CD4-positive, alpha-beta T cell treated with Interleukin-21 for 1 hour (primary cell): ENCODE measurements around the gene MYO15B.
"Not testable (repeated sequence)": the region's sequence is repeated elsewhere in the genome, so short reads cannot be mapped to it uniquely, and the experiment has no call there.

Source experiments
- DNase-seq: peaks from one replicate; pipeline ENCODE4 v3.0.0-alpha.2; 2020

The MYO15B gene

DNA sequence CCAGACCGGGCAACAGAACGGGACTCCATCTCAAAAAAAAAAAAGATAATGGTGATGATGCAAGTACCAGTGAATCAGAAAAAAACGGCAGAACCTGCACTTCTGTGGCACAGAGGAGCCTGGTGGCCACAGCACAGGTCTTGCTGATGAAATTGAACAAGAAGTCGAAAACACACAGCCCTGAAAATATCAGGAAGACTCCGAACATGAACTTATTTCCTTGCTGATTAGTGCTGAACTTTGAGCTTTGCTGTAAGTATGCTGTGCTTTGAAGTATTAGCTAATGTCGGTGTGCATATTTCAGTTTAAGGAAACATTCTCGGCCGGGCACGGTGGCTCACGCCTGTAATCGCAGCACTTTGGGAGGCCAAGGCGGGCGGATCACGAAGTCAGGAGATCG lies 10.9 kb upstream of the MYO15B start:
- no peak for DNase-seq

DNA sequence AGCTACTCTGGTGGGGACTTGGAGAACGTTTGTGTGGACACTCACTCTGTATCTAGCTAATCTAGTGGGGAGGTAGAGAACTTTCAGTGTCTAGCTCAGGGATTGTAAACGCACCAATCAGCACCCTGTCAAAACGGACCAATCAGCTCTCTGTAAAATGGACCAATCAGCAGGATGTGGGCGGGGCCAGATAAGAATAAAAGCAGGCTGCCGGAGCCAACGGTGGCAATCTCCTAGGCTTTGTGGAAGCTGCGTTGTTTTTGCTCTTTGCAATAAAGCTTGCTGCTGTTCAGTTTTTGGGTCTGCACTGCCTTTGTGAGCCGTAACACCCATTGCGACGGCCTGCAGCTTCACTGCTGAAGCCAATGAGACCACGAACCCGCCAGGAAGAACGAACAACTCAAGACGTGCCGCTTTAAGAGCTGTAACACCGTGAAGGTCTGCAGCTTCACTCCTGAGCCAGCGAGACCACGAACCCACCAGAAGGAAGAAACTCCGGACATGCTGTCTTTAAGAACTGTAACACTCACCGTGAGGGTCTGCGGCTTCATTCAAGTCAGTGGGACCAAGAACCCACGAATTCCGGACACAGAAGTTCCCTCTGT lies 6.4 kb upstream of the MYO15B start:
- peak; percentile 67 for DNase-seq

DNA sequence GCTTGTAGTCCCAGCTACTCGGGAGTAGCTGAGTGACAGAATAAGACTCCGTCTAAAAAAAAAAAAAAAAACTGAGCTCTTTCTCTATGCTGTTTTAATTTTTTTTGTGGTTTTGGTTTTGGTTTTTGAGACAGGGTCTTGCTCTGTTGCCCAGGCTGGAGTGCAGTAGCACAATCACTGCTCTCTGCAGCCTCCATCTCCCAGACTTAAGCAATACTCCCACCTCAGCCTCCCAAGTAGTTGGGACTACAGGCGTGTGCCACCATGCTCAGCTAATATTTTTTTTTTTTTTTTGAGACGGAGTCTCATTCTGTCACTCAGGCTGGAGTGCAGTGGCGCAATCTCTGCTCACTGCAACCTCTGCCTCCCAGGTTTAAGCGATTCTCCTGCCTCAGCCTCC lies 4.4 kb upstream of the MYO15B start:
- DNase-seq: not testable (repeated sequence)

DNA sequence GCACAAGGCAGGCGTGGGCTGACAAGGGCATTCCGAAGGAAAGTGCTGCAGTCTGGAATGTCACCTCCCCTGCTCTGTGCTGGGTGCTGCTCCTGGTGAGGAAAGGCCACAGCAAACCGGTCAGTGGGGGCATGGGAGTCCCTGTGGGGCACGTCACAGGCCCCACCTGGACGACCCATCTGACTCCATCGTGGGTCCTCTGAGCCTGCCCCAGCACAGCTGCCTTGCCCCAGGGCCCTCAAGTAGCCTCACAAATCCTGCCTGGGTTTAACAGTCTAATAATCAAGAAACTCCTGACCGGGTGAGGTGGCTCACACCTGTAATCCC lies 2.8 kb upstream of the MYO15B start:
- DNase-seq: no peak

DNA sequence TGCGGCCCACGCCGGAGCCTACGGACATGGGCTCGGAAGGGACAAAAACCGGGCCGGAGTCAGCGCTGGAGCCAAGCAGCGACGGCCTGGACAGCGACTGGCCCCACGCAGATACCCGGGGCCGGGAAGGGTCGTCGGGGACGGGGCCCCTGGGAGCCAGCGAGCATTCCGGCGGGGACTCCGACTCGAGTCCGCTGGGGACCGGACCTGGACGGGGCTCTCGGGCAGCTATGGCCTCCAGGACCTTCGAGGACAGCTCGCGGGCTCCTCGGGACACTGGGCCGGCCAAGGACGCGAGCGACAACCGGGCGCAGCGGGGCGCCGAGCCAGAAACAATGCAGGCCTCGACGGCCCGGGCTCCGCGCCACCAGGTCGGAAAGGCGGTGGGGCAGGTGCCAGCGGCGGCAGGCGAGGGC lies 1.0 kb downstream of the MYO15B start:
- no peak for DNase-seq

DNA sequence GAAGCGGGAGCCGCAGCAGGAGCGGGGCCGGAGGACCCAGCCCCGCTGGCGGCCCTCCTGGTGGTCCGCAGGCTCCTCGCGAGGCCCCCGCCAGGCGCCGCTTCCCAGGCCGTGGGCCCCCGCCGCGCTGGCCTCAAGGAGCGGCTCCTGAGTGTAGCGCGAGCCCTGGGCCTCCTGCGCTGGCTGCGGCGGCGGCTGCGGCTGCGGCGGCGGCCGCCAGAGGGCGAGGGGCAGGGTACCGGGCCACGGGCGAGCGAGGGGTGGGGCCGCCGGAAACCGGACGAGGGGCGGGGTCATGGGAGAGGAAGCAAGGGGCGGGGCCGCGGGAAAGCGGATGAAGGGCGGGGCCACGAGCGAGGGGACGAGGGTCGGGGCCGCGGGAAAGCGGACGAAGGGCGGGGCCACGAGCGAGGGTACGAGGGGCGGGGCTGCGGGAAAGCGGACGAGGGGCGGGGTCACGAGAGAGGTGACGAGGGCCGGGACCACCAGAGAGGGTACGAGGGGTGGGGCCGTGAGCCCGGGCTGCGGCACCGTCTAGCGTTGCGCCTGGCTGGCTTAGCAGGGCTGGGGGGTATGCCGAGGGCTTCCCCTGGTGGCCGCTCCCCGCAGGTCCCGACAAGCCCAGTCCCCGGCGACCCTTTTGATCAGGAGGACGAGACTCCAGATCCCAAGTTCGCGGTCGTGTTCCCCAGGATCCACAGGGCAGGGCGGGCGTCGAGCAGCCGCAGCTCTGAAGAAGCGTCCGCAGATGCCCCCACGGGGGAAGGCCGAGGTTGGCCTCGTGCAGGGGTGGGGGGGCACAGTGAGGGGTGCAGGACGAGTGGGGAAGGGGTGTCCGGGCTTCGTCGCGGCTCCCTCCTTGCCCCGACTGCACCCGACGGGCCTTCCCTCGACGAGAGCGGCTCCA lies 1.7 kb downstream of the MYO15B start:
- DNase-seq: peak; percentile 96

DNA sequence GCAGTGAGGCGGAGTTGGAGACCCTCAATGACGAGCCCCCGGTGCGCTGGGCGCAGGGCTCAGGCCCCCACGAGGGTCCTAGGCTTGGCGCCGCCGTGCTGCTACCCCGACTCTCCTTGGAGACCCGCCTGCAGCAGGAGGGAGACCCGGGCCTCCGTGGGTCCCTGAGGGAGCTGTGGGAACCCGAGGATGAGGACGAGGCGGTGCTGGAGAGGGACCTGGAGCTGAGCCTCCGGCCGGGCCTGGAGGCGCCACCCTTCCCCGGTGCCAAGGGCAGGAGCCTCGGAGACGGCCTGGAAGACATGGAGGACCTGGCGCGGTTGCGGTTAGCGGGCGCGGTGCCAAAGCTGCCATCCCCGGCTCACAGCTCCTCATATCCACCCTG lies 2.3 kb downstream of the MYO15B start:
- no peak for DNase-seq

DNA sequence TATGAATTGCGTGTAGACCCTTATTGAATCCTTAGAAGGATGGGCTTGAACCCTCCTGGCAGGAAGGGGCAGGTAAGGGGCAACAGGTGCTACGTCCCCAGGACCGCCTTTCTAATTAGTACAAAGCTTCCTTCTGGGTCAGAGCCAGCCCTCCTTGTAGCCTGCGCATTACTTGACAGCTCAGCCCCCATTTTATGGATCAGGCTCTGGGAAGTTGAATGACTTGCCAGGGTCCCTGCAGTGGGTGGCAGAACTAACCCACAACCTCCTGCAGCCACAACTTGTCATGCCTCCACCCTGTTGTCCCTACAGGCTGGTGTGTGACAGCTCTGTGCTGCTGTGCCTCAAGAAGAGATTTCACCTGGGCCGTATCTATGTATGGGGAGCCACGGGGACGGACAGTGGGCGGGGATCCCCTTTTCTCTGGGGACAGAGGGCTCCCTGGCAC lies 2.7 kb downstream of the MYO15B start:
- no peak for DNase-seq

DNA sequence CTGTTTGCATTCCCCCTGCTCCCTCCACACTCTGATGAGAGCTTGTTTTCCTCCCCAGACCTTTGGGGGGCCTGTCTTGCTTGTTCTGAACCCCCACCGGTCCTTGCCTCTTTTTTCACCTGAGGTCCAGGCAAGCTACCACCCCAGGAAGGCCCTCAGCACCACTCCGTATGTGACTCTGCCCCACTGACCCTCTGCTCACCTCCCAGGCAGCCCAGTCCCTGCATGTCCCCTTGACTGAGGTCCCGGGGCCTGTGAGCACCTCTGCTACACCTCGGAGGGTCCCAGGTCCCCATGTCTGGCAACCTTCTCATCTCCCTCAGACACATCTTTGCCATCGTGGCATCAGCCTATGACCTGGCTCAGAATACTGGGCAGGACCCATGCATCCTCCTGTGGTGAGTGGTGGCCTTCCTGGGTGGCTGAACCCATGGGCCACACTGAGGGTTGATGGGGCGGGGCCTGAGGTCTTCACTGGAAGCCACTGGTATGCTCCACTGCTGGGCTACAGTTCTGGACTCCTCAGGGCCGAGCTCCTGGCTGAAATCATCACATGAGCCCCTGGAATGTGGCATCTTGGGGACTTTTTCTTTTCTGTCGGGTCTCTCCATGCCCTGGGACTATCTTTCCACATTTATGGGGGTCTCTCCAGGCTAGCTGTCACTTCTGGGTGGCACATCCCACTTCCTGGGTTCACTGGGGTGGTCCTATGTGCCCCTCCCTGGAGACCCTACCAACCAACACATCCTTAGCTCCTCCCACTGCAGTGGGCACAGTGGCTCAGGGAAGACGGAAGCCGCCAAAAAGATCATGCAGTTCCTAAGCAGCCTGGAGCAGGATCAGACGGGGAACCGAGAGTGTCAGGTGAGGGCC lies 3.5 kb downstream of the MYO15B start:
- DNase-seq: no peak

DNA sequence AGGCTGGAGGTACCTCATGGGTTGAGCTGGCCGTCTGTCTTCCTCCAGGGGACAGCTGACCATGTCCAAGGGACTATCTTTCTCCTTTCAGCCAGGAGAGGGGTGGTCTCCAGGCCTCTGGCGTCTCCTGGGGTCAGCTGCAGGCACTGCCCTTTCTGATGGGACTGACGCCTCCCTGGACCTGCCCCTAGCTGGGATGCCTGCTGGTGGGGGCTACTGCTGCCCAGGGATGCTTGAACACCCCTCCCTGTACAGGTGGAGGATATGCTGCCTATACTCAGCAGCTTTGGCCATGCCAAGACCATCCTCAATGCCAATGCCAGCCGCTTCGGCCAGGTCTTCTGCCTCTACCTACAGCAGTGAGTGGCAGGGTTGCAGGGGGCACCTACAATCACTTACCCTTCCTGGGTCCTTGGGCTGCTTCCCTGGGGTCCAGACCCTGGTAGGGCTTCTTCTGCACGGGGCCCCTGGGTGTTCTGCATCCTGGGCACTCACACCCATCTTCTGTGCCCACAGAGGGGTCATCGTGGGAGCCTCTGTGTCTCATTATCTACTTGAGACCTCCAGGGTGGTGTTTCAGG lies 4.2 kb downstream of the MYO15B start:
- no peak for DNase-seq

DNA sequence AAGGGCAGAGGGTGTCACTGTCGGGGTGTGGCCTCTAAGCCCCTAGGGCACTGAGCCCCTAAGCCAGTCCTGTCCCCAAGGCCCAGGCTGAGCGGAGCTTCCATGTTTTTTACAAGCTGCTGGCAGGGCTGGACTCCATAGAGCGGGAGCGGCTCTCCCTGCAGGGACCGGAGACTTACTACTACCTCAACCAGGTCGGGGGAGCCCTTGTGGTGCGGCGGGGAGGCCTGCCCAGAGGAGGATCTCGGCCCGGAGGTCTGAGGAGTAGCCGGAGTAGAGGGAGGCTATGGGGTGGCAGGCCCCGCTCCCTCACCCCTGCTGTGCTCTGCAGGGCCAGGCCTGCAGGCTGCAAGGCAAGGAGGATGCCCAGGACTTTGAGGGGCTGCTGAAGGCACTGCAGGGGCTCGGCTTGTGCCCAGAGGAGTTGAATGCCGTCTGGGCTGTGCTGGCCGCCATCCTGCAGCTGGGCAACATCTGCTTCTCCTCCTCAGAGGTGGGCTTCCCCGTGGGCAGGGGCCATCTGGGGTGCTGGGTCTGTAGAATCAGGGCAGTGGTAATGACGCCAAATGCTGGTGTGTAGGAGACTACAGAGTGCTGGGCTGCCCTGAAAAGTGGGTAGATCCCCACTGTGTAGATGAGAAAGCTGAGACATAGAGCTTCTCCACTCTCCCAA lies 4.9 kb downstream of the MYO15B start:
- DNase-seq: no peak

DNA sequence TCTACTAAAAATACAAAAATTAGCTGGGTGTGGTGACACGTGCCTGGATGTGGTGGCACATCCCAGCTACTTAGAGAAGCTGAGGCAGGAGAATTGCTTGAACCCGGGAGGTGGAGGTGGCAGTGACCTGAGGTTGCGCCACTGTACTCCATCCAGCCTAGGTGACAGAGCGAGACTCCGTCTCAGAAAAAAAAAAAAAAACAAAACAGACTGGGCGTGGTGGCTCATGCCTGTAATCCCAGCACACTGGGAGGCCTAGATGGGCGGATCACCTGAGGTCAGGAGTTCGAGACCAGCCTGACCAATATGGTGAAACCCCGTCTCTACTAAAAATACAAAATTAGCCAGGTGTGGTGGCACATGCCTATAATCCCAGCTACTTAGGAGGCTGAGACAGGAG lies 5.8 kb downstream of the MYO15B start:
- not testable (repeated sequence) for DNase-seq

DNA sequence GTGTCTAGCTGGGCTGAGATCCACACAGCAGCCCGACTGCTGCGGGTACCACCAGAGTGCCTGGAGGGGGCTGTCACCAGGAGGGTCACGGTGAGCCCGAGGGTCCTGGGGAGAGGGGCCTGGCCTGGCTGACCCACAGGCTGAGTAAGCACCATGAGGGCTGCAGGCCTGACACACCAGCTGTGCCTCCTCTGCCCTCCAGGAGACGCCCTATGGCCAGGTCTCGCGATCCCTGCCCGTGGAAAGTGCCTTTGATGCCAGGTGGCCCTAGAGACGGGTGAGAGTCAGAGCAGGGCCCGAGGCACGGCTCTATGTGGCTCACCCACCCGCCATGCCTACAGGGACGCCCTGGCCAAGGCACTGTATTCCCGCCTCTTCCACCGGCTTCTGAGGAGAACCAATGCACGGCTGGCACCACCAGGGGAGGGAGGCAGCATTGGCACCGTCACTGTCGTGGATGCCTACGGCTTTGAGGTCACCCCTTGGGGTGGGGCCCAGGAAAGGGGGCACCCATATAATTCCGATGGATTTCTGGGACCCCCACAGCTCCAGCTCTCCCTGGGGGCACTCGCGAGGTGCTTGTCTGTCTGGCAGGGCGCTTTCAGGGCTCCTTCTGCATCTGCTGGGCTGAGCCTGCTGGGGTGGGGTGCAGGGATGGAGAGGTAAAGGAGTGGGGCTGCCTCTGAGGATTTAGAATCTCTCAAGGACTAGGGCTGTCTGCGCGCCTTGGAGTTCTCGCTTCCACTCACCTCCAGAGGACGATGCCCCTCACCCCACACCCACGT lies 7.1 kb downstream of the MYO15B start:
- no peak for DNase-seq

DNA sequence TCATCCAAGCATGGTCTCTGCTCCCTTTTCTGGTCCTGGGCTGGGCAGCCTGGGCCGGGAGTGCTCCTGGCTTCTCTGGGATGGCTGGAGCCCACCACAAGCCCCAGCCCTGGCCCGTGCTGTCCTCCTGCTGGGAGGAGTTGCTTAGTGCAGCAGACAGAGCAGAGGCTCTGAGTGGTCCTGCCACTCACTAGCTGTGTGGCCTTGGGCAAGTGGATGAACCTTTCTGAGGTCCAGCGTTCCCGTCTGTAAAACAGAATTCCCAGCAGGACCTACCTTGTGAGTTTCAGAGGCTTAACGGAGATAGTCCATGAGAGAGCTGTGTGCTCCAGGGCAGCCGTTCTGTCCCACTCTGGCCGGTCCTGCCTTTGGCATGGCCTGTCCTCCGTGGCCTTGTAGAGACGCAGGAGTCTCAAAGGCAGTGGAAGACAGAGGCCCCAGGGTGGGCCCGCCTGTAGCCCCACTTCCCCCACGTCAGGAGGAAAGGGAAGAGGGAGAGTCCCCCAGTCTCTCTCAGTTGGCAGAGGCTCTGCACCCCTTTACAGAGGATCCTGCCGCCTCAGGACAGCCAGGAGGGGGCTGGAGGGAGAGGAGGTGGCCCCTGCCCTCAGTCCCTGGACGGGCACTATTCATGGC lies 7.8 kb downstream of the MYO15B start:
- no peak for DNase-seq

DNA sequence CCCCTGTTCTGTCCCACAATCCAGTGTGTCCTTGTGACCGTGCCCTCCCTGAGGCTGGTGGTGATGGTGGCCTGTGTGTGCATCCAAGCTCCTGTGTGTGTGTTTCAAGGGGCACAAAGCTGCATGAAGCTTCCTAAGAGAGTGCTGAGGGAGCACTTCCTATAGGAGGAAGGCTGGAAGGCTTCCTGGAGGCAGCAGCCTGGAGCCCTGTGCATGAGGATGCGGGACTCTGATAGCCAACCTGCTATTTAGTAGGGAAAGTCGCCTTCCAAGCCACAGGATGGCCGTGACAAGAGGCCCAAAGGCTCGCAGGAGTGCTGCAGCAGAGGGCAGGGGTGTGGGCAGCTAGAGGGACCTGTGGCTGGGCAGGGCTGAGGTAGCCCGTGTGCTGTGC lies 8.3 kb downstream of the MYO15B start:
- DNase-seq: no peak

DNA sequence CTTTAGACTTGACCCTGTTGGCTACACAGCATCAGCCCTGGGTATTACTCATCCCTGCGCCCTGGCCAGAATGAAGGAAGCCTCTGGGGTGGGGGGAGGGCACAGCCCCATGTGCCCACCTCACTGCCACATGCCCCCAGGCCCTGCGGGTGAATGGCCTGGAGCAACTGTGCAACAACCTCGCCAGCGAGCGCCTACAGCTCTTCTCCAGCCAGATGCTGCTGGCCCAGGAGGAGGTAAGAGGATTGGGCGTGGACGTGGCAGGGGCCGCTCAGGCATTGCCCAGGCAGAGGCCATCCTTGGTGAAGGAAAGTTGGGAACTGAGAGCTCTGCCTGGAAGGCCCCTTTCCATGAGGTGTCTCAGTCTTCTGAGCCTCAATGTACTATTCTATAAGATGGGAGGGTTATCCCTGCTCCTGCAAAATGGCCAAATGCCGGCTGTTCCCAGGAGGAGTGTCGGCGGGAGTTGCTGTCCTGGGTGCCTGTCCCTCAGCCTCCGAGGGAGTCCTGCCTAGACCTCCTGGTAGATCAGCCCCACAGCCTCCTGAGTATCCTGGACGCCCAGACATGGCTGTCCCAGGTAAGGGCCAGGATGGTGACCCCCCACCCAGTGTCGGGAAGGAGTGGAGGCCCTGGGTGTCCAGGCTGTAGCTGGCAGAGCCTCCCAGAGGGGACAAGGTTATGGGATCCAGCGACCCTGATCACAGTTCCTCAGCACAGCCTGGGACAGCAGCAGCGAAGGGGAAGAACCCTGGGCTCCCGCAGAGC lies 8.9 kb downstream of the MYO15B start:
- DNase-seq: no peak

DNA sequence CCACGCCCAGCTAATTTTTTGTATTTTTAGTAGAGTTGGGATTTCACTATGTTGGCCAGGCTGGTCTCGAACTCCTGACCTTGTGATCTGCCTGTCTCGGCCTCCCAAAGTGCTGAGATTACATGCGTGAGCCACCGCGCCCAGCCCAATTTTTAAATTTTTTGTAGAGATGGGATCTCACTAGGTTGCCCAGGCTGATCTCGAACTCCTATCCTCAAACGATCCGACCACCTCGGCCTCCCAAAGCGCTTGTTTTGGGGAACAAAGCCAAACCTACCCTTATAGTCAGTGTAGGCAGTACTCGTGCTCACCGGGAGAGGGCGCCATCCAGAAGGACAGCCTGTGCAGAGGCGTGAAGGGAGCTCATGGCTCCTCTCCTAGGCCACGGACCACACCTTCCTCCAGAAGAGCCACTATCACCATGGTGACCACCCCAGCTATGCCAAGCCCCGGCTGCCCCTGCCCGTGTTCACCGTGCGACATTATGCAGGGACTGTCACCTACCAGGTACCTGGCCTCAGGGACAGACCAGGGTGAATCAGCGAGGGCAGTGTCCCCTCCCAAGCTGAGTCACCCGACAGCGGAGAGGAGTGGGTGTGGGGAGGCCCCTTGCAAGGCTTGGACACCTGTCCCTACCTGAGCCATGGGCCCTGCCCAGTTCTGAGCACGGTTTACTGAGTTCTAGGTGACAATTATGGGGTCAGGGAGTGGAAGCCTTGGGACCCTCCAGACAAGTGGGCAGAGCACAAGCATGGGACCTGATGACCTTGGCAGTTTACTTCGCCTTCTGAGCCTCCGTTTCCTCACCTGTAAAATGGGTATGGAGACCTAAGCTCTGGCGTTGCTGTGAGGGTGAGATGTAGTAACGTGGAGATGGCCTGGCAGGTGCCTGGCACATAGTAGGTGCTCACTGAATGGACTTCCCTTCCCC lies 13.7 kb downstream of the MYO15B start:
- DNase-seq: peak; percentile 61

DNA sequence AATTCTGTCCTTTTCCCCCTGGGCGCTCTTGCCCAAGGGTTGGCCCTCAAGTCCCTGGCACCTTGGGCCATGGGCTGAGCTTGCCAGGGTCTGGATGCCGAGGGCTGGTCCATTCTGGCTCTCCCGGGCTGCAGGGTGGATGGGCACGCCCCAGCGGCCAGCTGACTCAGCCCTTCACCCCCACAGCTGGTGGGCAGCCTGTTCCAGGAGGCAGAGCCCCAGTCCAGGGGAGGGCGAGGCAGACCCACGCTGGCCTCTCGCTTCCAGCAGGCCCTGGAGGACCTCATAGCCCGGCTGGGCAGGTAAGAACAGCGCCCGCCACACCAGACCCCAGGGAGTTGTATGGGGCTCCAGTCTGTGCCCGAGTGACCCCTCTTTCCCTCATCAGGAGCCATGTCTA lies 15.0 kb downstream of the MYO15B start:
- no peak for DNase-seq

DNA sequence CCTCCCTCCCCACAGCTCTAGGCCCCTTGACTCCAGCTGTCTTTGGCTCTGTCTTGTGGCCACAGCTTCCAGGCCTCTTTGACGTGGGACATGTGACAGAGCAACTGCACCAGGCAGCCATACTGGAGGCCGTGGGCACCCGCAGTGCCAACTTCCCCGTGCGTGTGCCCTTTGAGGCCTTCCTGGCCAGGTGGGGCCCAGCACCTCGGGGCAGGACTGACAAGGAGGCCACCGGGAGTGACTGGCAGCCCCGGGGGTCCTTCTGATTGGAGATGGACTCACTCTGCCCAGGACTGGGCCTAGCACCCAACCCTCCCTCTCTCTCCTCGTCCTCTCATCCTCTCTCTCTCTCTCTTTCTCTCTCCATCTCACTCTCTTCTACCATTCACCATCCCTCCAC lies 15.5 kb downstream of the MYO15B start:
- no peak for DNase-seq
